ENCODE data around the gene FAM117B.
"Not testable (repeated sequence)": the region's sequence is repeated elsewhere in the genome, so short reads cannot be mapped to it uniquely, and the experiment has no call there.

The FAM117B gene

GRCh38 chr2:202763916-202764315 lies 129.1 kb downstream of the FAM117B start:
- DNase-seq: no peak

- no peak for DNase-seq
Measured at GRCh38 chr2:202764991-202765390, 130.2 kb downstream of the FAM117B start.

GRCh38 chr2:202765436-202765835 lies 130.7 kb downstream of the FAM117B start:
- no peak for DNase-seq

- DNase-seq: no peak
Measured at GRCh38 chr2:202768273-202768672, 133.5 kb downstream of the FAM117B start.

GRCh38 chr2:202769201-202769600 lies 134.4 kb downstream of the FAM117B start:
- DNase-seq: no peak

- DNase-seq: no peak
Measured at GRCh38 chr2:202771336-202771735, 136.6 kb downstream of the FAM117B start.

- no peak for DNase-seq
Measured at GRCh38 chr2:202771741-202772460, 137.1 kb downstream of the FAM117B start.

GRCh38 chr2:202773301-202773973 lies 138.7 kb downstream of the FAM117B start:
- DNase-seq: no peak

GRCh38 chr2:202774104-202774503 lies 139.3 kb downstream of the FAM117B start:
- DNase-seq: no peak

GRCh38 chr2:202778217-202778616 lies 143.4 kb downstream of the FAM117B start:
- DNase-seq: no peak

- no peak for DNase-seq
Measured at GRCh38 chr2:202780514-202781021, 145.8 kb downstream of the FAM117B start.

- DNase-seq: no peak
Measured at GRCh38 chr2:202782940-202783558, 148.3 kb downstream of the FAM117B start.

- DNase-seq: no peak
Measured at GRCh38 chr2:202786842-202787241, 152.1 kb downstream of the FAM117B start.

- no peak for DNase-seq
Measured at GRCh38 chr2:202790676-202791075, 155.9 kb downstream of the FAM117B start.

- DNase-seq: no peak
Measured at GRCh38 chr2:202797944-202798343, 163.2 kb downstream of the FAM117B start.

- not testable (repeated sequence) for DNase-seq
Measured at GRCh38 chr2:202805911-202806310, 171.1 kb downstream of the FAM117B start.

- DNase-seq: not testable (repeated sequence)
Measured at GRCh38 chr2:202807431-202808138, 172.8 kb downstream of the FAM117B start.

- no peak for DNase-seq
Measured at GRCh38 chr2:202808754-202809153, 174.0 kb downstream of the FAM117B start.

GRCh38 chr2:202813387-202813786 lies 178.6 kb downstream of the FAM117B start:
- no peak for DNase-seq

- no peak for DNase-seq
Measured at GRCh38 chr2:202814226-202814625, 179.5 kb downstream of the FAM117B start.

GRCh38 chr2:202815548-202816360 lies 181.0 kb downstream of the FAM117B start:
- DNase-seq: no peak

GRCh38 chr2:202817771-202818170 lies 183.0 kb downstream of the FAM117B start:
- no peak for DNase-seq

Data from RPMI8226 (cell line).